GM21786 (cell line): Measurements from ENCODE around the gene ARFGAP1.
"Not testable (repeated sequence)": the region's sequence is repeated elsewhere in the genome, so short reads cannot be mapped to it uniquely, and the experiment has no call there.

Experiments
- ATAC-seq: cut with Tn5 transposase; IDR thresholded peaks from one replicate; pipeline ENCODE4 v1.9.1; 2021; ENCODE audit not compliant: unreplicated experiment

The ARFGAP1 gene

DNA sequence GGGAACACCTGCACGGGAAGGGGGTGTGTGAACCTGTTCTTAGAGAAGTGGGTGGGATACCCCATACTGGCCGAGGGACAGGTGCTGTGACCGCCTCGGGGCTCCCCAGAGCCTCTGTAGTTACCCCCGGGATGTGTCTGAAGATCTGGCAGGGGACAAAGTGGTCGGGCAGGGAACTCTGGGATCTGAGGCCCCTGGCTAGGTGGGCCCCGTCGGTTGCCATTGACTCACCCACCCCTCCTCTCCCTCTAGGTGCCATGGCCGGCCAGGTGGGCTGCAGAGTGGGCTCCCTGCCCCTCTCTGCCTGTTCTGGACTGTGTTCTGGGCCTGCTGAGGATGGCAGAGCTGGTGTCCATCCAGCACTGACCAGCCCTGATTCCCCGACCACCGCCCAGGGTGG lies 32.6 kb upstream of the ARFGAP1 start:
- ATAC-seq, result no peak

DNA sequence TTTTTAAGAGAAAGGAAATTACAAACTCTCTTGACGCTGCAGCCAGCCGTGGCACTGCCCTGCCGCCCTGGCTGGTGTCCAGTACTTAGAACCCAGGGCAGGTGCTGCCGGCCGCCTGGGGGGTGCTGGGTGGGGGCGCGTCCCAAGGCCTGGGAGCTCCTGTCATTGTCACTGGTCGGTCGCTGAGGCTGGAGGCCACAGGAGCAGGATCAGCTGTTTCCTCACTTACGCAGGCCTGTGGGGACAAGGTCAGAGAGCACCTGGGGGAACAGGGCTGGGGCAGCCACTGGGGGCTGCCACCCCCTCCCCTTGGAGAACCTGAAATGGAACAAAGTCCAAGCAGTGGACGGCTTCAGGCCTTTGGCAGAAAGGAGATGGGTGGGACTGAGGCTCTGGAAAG lies 31.3 kb upstream of the ARFGAP1 start:
- ATAC-seq, result no peak

DNA sequence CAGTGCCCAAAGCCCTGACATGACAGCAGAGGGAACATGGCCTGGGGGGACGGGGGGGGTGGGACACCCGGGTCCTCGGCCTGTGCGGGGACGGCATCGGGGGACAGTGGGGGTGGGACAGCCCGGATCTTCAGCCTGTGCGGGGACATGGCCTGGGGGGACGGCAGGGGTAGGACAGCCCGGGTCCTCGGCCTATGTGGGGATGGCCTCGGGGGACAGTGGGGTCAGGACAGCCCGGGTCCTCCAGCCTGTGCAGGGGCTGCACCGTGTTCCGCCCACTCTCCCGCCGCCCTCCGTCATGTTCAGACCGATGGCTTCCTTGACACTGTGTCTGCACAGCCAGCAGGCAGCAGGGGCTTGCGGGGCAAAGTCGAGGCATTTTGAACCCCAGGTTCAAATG lies 29.9 kb upstream of the ARFGAP1 start:
- no peak for ATAC-seq

DNA sequence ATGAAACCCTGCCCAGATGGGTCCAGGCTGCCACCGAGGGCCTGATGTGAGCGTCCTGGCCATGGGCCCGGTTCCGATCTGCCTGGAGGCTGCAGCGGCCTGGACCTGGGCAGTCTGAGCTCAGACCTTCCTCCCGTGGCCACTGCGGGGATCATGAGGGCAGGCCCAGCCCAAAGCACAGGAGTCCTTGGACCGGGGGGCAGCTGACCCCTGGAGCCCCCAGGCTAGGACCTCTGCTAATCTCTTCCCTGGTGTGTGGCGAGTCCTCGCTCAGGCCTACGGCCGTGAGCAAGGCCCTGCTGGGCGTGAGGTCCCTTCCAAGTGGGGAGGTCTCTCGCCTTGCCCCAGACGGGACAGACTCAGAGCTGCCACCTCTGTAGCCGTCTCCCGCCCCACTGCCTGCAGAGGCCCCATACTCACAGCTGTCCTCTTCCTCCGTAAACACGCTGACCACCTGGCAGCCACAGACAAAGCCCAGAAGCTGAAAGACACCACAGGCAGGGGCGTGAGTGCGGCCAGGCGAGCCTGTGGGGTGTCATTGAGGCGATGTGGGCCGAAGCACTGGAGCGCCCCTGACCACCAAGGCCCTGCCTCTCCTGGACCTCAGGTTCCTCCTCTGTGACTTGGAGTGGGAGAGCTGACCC lies 28.9 kb upstream of the ARFGAP1 start:
- no peak for ATAC-seq

DNA sequence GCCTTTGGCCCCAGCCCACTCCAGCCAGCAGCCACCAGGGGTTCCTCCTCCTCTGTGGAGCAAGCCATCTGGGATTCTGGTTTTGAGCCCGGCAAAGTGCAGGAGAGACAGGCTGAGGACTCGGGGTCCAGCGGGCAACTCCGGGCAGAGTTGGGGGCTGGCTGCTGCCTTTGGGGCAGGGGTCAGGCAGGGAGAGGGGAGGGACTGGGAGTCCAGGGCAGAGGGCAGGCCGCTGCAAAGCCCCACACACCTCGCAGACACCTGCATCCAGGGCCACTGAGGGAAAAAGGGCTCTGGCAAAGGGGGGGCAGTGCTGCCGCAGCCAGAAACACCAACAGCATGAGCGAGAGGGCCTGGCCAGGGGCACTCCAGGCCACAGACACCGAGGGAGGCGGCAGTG lies 28.1 kb upstream of the ARFGAP1 start:
- no peak for ATAC-seq

DNA sequence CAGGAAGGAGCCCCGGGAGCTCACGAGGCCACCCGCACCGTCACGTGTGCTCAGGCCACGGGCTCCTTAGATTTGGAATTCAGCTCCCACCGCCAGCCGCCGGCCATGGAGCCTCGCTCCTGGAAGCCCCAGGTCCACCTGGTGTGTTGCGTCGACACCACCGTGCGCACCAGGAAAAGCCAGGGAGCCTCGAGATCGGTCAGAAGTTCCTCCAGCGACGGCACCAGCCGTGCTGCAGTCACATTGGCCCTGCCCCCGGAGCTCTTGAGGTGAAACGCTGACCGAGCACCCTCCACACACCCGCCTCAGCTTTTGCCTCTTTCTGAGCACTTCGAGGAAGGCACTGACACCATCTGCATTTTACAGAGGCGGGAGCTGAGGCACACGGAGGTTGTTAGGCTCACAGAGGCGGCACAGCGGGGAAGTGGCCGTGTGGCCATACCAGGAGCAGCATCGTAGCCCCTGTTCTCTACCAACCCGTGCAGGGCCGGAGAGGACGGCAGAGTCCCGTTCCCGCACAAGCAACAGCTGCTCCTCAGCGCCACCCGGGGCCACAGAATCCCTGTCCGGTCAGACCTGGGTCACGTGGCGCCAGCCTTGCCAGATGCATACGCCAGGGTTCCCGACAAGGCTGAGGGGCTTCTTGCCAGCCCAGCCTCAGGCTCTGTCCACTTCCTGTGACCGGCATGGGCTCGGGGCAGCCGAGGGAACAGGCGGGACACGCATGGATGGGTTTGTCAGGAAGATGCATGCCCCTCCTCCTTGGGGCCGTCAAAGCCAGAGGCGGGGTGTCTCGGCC lies 25.9 kb upstream of the ARFGAP1 start:
- no peak for ATAC-seq

DNA sequence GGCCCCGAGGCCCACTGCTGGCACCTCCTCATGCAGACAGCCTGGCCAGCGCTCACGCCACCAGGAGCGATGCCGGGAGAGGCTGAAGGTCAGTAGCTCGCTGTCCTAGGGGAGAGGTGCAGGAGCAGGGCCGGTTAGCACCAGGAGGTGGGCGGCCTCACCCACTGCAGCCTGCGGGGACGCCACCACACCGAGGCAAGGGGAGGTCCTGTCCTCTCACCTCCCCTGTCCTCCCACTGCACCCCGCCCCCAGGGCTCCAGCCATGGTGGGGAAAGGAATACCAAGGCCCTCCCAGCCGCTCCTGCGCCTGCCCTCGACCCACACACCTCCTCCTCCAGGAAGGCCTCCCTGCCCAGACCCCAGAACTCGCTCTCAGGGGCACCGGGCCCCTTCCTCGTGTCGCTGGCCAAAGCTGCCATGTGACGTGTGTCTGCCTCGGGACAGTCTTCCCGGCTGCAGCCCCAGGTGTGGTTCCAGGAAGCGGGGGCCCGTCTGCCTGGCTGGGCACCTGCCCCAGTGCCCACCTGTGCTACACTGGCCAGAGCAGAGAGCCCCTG lies 24.9 kb upstream of the ARFGAP1 start:
- no peak for ATAC-seq

DNA sequence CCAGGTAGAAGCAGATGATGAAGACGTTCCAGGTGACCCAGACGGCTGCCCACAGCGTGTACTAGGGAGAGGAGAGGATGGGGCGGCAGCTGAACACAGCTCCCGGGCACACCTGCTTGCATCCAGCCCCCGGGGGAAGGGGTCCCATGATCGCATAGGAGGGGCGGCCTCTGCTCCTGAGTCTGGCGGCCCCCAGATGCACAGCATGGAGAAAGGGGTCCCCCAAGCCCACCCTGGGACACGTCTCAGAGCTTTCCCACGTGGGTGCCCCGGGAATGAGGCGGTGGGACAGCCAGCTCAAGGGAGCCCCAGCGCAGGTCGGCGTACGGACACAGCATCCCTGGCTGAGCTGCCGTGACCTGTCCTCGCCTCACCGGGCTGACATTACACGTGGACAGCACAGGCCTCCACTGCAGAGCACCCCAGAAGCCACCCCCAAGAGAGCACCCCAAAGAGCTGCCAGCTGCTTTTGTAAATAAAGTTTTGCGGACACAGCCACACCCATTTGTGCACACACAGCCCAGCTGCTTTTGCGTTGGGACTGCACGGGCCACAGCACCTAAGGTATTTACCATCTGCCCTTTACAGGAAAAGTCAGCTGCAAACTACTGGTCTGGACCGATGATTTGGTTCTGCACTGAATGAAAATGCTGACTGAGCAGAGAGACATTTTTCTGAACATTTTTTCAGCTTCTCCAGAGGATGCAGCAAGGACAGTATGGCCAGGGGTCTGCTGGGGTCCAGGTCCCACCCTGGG lies 23.6 kb upstream of the ARFGAP1 start:
- ATAC-seq, result no peak

DNA sequence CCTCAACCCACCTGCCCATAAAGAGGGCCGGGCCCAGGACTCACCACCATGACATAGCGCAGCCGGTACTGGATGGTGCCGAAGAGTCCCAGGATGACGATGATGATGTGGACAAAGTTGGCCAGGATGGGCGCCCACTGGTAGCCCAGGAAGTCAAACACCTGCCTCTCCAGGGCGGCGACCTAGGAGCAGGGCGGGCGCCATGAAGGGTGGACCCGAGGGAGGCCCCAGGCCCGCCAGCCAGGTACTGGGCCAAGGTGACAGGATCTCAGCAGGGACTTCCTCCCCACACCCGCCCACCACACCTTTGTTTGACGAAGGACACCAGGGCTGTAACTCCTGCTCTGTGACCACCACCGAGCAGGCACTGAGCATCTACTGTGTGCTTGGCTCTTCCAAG lies 22.7 kb upstream of the ARFGAP1 start:
- no peak for ATAC-seq

DNA sequence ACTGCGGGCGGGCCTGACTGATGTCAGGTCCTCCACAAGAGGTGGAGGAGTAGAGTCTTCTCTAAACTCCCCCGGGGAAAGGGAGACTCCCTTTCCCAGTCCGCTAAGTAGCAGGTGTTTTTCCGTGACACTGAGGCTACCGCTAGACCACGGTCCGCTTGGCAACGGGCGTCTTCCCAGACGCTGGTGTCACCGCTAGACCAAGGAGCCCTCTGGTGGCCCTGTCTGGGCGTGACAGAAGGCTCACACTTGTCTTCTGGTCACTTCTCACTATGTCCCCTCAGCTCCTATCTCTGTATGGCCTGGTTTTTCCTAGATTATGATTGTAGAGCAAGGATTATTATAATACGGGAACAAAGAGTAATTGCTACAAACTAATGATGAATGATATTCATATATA lies 21.3 kb upstream of the ARFGAP1 start:
- not testable (repeated sequence) for ATAC-seq

DNA sequence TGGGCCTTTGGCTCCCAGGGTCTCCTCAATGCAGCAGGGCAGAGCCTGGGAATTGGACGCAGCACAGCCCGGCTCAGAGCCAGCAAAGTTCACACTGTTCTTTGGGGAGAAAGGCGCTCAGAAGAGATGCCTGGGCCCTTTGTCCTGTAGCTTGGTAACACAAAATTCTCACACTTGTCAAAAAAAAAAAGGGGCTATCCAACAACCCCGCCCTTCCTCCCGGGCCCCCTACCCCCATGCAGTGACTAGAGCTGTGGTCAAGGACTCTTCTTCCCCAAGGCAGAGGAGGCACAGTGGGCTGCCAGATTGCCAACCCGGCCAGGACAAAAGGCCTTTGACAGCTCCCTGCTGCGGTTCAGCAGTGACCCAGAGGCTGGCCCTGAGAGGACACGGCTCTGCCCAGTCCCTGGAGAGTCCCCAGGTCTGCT lies 20.3 kb upstream of the ARFGAP1 start:
- no peak for ATAC-seq

DNA sequence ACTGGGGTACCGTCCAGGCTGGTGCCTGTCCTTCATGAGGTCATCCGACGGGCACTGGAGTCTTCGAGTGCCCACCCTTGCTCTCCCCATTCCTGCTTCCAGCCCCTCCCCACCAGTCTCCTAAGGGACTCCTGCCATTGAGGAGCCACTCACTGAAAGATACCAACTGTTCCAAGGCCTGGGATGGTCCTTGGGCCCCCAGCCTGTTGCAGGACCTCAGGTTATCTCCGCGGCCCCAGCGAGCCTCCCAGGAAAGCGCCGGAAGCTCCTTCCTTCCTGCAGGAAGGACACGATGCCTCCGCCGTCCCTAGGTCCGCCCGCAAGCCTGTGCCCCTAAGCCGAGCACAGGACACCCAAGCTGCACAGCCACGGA lies 19.6 kb upstream of the ARFGAP1 start:
- ATAC-seq, result no peak

DNA sequence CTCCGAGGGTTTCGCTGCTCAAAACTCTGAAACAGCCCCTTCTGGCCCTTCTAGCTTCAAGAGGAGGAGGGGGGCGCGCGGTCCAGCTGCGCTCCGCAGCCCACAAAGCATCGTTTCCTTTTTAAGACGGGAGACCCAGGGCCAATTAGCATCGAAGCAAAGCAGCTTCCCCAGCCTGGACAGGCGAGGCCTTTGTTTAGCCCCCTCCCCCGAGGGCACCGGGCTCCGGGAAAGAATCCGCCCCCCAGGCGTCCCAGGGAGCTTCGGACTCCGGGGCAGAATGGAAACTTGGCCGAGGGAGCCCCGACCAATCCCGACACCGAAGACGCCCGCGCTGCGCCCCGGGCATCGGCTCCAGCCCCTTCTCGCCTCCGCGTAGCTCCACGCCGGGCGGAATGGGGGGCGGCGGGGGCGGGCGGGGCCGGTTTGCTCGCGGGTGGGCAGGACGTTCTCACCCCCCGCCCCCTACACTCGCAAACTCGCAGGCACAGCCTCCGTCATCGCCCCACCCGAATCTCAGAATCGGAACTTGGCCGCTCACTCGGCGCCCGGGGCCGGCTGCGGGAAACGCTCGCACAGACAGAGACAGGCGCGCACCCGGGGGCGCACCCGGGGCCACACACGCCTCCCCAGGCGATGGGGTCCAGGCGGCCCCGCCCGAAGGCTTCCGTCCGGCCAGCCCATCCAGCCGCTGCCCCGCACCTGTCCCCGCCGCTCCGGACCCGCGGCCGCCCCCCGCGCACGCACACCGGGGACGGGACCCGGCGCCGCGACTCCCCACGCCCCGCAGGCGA lies 19.0 kb upstream of the ARFGAP1 start:
- no peak for ATAC-seq

DNA sequence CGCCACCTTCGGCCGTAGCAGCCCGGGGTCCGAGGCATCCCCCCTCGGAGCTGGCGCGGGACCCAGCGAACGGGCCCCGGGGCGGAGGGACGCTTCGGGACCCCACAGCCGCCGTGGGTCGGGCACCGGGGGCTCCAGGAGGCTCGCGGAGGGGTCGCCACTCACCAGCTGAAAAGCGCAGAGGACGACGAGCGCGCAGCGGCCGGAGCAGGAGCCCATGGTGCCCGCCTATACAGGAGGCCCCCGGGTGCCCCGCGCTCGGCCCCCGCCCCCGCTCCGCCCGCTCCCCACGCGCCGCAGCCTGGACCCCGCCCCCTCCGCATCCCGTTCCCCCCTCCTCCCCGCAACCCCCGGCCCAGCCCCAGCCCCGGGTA lies 18.4 kb upstream of the ARFGAP1 start, which contains the start of gene NKAIN4:
TSS of gene NKAIN4 (minus strand) at position 232 of the 374 bp plus-strand sequence. CDS start at position 219, 13 bp downstream.
- ATAC-seq, result no peak

DNA sequence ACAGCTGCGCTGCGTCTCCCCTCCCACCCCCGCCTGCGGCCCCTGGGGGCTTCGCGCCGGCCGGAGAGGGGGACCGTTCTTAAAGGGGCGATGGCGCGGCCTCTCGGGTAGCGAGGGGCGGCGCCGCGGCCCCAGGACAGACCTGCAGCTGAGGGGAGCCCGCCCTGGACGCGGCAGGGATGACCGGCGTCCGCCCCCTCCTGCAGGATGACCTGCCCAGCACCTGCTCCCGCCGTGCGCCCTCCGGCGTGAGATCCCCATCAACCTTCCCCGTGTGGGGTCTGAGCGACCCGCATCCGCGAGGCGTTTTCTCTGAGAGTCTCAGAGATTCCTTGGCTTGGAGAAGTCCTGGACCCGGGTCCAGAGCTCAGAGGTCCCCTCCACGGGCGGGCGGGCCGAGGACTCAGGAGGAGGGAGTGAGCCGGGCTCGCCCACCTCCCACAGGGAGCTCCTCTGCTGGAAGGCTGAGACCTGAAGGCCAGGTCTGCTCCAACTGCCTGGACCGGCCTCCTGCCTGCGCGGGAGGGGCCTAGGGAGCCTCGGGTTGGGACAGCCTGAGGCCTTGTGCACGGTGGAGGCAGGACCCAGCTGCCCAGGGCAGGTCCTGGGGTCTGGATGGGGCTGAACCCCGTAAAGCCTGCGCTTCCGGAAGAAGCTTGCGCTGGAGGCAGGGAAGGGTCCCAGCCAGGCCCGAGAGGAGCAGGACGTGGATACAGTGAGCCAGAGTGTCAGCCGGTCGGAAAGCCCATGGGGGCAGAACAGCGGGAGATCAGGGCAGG lies 17.8 kb upstream of the ARFGAP1 start:
- no peak for ATAC-seq

DNA sequence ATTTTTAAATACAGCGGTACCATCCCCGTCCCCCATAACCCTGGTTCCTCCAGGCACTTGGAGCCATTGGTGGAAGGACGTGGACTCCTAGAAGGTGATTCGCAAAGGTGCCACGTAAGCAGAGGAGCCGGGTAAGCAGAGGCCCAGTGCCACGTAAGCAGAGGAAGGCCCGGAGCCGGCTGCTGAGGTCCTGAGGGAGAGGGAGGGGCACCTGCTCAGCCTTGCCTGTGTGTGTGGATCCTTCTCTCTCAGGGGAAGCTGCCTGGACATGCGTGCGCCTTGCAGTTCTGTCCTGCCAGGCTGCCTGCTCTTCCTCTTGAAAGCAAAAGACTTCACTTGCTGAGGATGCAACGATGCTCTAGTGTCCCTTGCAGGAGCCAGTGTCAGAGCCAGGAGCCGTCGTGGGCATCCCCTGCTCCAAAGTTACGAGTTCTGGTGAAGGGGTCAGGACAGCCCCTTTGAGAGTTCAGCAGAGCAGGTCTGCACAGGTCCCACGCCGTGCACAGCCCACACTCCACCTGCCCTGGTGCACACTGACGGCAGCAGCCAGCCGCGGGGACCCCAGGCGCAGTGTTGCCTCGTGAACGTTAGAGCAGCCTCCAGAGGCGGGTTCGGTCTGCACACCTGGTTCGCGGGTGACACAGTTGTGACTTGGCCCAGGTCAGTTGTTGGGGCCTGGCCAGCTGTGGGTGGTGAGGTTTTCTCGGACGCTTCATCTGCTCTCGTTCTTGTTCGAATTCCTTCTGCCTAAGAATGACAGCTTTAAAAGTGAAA lies 16.5 kb upstream of the ARFGAP1 start:
- no peak for ATAC-seq

DNA sequence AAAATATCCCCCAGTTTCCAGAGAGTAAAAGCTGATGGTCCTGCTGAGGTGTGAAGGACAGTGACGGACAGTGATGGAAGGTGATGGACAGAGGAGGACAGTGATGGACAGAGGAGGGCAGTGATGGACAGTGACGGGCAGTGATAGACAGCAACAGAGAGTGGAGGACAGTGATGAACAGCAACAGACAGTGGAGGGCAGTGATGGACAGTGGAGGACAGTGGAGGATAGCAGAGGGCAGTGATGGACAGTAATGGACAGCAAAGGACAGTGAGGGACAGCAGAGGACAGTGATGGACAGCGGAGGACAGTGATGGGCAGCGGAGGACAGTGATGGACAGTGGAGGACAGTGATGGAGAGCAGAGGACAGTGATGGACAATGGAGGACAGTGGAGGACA lies 15.7 kb upstream of the ARFGAP1 start:
- no peak for ATAC-seq

DNA sequence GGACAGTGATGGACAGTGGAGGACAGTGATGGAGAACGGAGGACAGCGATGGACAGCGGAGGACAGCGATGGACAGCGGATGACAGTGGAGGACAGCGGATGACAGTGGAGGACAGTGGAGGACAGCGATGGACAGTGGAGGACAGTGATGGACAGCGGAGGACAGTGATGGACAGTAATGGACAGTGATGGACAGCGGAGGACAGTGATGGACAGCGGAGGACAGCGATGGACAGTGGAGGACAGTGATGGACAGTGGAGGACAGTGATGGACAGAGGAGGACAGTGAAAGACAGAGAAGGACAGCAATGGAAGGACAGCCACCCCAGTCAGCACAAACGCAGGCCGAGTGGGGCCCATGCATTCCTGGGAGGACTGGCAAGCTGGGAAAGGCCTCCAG lies 15.0 kb upstream of the ARFGAP1 start:
- ATAC-seq, result no peak

DNA sequence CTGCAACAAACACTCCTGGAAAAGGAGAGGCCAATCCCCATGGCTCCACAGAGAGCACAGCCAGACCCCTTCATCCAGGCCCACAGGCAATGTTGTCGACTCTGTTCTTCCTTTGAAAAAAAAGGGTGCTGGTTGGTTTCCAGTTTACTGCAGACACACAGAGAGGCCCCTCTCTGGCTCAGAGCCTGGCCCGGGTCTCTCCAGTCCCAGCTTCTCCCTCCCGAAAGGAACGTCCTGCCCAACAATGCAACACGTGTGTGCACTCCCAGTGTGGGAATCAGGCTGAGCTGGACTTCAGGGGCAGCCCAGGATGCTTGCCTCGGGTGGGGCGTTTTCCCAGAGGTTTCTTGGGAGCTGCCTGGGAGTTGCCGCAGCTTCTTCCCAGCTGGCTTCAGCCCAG lies 13.8 kb upstream of the ARFGAP1 start:
- no peak for ATAC-seq
